Endothelial cell (in vitro differentiated cells): ENCODE measurements around the gene RGL2. TPM values are rescaled to one million over a fixed set of nuclear protein-coding genes. Genes with fewer than 3 reads are reported as not detected.
"Not testable (repeated sequence)": the region's sequence is repeated elsewhere in the genome, so short reads cannot be mapped to it uniquely, and the experiment has no call there.

Source experiments
- DNase-seq: peaks from one replicate; pipeline ENCODE4 v3.0.0; 2021; ENCODE audit warnings: low spot score
- H3K27ac Mint-ChIP-seq: one replicate; pipeline ENCODE4 v1.8.0; 2021; ENCODE audit warnings: mixed read lengths, inconsistent platforms; ENCODE audit not compliant: unreplicated experiment
- H3K27me3 Mint-ChIP-seq: one replicate; pipeline ENCODE4 v1.8.0; 2021; ENCODE audit warnings: mild to moderate bottlenecking, moderate library complexity, mixed read lengths, inconsistent platforms; ENCODE audit not compliant: unreplicated experiment
- H3K36me3 Mint-ChIP-seq: one replicate; pipeline ENCODE4 v1.8.0; 2021; ENCODE audit warnings: mild to moderate bottlenecking, low read depth, mixed read lengths, inconsistent platforms; ENCODE audit not compliant: unreplicated experiment
- H3K4me1 Mint-ChIP-seq: one replicate; pipeline ENCODE4 v1.8.0; 2021; ENCODE audit warnings: mild to moderate bottlenecking, mixed read lengths, inconsistent platforms; ENCODE audit not compliant: unreplicated experiment
- H3K4me3 Mint-ChIP-seq: one replicate; pipeline ENCODE4 v1.8.0; 2021; ENCODE audit warnings: mild to moderate bottlenecking, mixed read lengths, inconsistent platforms; ENCODE audit not compliant: unreplicated experiment
- H3K9me3 Mint-ChIP-seq: one replicate; pipeline ENCODE4 v1.8.0; 2021; ENCODE audit warnings: mixed read lengths, inconsistent platforms; ENCODE audit not compliant: unreplicated experiment
- total RNA-seq: library from RNA; stranded (reverse); fragmentation: NEBNext Ultra II Directional; extraction: Animal tissue kit (Norgen Biotek cat#: 25700); gene quantifications from one replicate; pipeline ENCODE4 v1.2.1, GENCODE V29; 2021; ENCODE audit not compliant: unreplicated experiment
- TF ChIP-seq, protein P1 (sequence below): fragments of 200-600 bp; sonication (generic); IDR thresholded peaks from one replicate; pipeline ENCODE4 v1.5.0; 2021; ENCODE audit warnings: antibody characterized with exemption; ENCODE audit not compliant: unreplicated experiment

The RGL2 gene
- total RNA-seq, 1 donor from 2014 or later: 167 TPM

DNA sequence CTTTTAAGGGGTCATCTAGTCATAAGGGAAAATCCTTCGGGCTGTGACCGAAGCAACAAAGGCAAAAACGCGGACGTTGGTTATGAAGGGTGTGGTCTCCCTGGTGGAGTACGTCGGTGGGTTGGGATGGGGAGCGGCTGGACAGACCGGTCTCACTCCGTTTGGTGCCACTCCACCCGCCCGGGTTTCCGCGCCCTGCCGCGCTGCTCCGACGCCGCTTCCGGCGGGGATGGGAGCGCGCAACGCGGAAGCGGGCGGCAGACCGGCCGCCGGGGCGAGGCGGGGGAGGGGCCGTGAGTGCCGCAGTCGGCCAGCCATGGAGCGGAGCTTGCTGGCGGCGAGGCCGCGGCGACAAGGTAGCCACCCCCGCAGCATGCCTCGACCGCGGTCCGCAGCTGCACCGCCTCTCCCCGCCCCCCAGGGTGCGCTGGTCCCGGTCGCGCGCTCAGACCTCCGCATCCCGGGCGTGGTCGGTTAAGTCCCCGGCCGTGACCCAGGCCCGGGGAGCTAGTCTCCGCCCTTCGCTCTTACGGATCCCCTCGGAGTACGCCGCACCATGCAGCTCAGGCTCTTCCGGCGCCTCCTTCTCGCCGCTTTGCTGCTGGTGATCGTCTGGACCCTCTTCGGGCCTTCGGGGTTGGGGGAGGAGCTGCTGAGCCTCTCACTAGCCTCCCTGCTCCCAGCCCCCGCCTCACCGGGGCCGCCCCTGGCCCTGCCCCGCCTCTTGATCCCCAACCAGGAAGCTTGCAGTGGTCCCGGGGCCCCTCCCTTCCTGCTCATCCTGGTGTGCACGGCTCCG lies 21.7 kb downstream of the RGL2 start, which contains the start of gene B3GALT4:
Gene B3GALT4, plus strand, starts transcription at position 260 of the 799 bp plus-strand sequence. Its CDS starts 297 bp downstream, at position 557.
- Mint-ChIP-seq H3K27me3 (peaks cover 5% of the 10 kb centered on the region), H3K36me3 (peaks cover 25% of the 10 kb centered on the region), H3K27ac (peak within 1 kb of the TSS; percentile 64), H3K4me1 (peaks cover 38% of the 10 kb centered on the region), H3K9me3 (no peaks in the 10 kb centered on the region), H3K4me3 (peak within 1 kb of the TSS; percentile 91)
- DNase-seq: peak; percentile 66
- TF ChIP-seq, protein P1, sequence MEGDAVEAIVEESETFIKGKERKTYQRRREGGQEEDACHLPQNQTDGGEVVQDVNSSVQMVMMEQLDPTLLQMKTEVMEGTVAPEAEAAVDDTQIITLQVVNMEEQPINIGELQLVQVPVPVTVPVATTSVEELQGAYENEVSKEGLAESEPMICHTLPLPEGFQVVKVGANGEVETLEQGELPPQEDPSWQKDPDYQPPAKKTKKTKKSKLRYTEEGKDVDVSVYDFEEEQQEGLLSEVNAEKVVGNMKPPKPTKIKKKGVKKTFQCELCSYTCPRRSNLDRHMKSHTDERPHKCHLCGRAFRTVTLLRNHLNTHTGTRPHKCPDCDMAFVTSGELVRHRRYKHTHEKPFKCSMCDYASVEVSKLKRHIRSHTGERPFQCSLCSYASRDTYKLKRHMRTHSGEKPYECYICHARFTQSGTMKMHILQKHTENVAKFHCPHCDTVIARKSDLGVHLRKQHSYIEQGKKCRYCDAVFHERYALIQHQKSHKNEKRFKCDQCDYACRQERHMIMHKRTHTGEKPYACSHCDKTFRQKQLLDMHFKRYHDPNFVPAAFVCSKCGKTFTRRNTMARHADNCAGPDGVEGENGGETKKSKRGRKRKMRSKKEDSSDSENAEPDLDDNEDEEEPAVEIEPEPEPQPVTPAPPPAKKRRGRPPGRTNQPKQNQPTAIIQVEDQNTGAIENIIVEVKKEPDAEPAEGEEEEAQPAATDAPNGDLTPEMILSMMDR: peak; percentile 76

DNA sequence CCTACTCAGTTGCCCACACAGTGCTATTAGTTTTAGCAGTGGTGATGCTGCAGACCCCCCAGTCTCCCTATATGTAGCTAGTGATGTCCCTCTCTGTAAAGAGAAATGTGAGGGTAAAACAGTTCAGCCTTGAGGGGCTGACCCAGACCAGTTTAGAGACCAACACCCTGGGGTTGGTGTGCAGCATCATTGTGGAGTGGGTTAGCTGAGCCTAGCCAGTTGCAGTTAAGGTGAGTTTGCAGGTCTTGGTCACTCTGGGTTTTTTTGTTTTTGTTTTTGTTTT lies 22.2 kb downstream of the RGL2 start:
- TF ChIP-seq, protein P1: no peak
- peaks cover 10% of the 10 kb centered on the region for H3K27me3 Mint-ChIP-seq
- no peaks in the 10 kb centered on the region for H3K9me3 Mint-ChIP-seq
- peak overlapping the region; percentile 87 for H3K4me3 Mint-ChIP-seq
- peak overlapping the region; percentile 59 for H3K27ac Mint-ChIP-seq
- no peak for DNase-seq
- peaks cover 40% of the 10 kb centered on the region for H3K4me1 Mint-ChIP-seq
- peaks cover 28% of the 10 kb centered on the region for H3K36me3 Mint-ChIP-seq

DNA sequence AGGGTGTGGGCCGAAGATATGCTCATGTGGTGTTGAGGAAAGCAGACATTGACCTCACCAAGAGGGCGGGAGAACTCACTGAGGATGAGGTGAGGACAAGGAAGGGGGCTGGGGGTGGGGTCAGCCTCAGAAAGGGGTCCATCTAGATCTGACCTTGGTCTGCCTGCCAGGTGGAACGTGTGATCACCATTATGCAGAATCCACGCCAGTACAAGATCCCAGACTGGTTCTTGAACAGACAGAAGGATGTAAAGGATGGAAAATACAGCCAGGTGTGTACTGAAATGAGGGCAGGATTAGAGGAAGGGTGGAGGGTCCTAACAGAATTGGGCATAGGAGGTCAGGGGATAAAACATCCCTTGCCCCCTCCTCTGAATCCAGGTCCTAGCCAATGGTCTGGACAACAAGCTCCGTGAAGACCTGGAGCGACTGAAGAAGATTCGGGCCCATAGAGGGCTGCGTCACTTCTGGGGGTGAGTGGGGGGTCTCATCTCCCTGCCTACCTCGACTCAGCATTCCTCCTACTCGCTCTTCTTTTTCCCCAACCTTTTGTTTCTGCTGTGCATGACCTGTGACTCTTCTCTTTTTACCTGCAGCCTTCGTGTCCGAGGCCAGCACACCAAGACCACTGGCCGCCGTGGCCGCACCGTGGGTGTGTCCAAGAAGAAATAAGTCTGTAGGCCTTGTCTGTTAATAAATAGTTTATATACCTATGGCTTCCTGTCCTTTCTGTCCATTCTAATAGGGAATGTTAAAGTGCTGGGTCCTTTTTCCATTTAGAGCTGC lies 22.8 kb downstream of the RGL2 start:
- peak overlapping the region; percentile 67 for H3K27ac Mint-ChIP-seq
- H3K4me3 Mint-ChIP-seq: peak overlapping the region; percentile 87
- peaks cover 28% of the 10 kb centered on the region for H3K36me3 Mint-ChIP-seq
- not testable (repeated sequence) for H3K9me3 Mint-ChIP-seq, DNase-seq
- peaks cover 46% of the 10 kb centered on the region for H3K4me1 Mint-ChIP-seq
- H3K27me3 Mint-ChIP-seq: peaks cover 13% of the 10 kb centered on the region

DNA sequence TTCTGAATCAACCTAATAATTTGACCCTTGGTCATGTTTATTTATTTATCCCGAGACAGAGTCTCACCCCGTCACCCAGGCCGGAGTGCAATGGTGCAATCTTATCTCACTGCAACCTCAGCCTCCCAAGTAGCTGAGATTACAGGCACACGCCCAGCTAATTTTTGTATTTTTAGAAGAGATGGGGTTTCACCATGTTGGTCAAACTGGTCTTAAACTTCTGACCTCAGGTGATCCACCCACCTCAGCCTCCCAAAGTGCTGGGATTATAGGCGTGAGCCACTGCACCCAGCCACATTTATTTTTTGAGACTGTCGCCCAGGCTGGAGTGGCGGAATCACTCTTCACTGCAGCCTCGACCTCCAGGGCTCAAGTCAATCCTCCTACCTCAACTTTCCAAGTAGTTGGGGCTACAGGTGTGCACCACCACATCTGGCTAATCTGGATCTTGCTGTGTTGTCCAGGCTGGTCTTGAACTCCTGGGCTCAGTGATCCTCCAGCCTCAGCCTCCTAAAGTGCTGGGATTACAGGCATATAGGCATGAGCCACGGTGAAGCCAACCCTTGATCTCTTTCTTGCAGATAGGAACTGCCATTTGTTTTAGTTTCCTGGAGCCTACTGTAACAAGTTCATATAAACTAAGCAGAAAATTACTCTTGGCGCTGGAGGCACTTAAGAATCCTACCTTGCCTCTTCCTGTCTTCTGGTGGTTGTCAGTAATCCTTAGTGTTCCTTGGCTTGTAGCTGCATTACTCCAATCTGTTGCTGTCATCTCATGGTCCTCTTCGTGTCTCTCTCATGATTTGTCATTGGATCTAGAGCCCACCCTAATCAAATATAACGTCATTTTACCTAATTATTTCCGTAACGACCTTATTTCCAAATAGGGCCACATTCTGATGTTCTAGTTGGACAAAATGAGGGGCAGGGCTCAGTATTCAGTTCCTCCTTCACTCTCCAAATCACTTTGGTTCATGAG lies 24.5 kb downstream of the RGL2 start:
- H3K4me3 Mint-ChIP-seq: peak overlapping the region; percentile 42

More for the DNA sequence above, 24.5 kb downstream of the RGL2 start:
- H3K9me3 Mint-ChIP-seq: no peaks in the 10 kb centered on the region
- DNase-seq: no peak
- peaks cover 18% of the 10 kb centered on the region for H3K27me3 Mint-ChIP-seq
- TF ChIP-seq, protein P1: no peak
- H3K27ac Mint-ChIP-seq: no peak overlapping the region
- H3K36me3 Mint-ChIP-seq: peaks cover 28% of the 10 kb centered on the region
- H3K4me1 Mint-ChIP-seq: peaks cover 56% of the 10 kb centered on the region
